HG03575 (cell line): Measurements from ENCODE around the gene PTGDS.

Experiments
- ATAC-seq: cut with Tn5 transposase; IDR thresholded peaks from one replicate; pipeline ENCODE4 v1.9.1; 2021; ENCODE audit not compliant: unreplicated experiment, insufficient number of reproducible peaks, low FRiP score; ENCODE audit errors: extremely low read depth

PTGDS gene

GRCh38 chr9:137014776-137015539 is 37.7 kb downstream of the PTGDS start:
- ATAC-seq: no peak

DNA sequence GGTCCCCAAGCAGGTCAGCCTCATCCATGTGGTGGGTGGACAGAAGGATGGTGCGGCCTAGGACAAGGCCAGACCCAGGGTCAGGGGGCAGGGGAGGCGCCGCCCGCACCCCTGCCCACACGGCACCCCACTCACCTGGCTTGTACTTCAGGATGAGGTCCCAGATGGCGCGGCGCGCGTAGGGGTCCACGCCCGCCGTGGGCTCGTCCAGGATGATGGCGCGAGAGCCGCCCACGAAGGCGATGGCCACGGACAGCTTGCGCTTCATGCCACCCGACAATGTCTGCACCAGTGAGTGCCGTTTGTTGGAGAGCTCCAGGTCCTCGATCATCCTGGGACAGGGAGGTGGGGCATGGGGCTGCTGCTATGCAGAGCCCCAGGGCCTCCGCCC is 38.2 kb downstream of the PTGDS start:
- ATAC-seq: no peak

DNA sequence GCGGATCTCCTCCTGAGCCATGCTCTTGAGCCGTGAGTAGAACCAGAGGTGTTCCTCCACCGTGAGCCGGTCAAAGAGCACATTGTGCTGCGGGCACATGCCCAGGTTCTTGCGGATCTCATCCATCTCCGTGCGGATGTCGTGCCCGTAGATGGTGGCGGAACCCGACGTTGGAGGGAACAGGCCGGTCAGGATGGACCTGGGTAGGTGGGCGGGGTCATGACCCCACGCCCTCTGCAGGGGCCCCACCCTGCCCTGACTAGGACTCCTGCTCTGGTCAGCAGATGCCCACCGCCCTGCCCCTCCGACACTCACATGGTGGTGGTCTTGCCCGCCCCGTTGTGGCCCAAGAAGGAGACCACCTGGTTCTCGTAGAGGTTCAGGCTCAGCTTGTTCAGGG is 38.7 kb downstream of the PTGDS start:
- ATAC-seq: no peak

GRCh38 chr9:137016436-137016835 is 39.1 kb downstream of the PTGDS start:
- no peak for ATAC-seq

DNA sequence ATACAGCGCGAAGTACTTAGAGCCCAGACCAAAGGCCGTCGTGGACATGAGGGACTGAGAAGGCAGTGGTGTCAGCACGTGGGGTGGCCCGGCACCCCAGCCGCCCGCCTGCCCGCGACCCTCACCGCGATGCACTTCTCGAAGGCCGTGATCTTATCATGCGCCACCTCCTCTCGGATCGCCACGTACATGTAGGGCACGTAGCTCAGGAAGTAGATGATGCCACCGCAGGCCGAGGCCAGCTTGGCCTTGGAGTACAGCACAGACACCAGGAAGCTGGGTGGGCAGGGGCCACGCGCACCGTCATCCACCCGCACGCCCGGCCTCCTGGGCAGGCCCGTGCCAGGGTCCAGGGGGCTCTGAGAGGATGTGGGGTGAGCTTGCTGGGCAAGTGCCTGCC is 39.8 kb downstream of the PTGDS start:
- no peak for ATAC-seq

DNA sequence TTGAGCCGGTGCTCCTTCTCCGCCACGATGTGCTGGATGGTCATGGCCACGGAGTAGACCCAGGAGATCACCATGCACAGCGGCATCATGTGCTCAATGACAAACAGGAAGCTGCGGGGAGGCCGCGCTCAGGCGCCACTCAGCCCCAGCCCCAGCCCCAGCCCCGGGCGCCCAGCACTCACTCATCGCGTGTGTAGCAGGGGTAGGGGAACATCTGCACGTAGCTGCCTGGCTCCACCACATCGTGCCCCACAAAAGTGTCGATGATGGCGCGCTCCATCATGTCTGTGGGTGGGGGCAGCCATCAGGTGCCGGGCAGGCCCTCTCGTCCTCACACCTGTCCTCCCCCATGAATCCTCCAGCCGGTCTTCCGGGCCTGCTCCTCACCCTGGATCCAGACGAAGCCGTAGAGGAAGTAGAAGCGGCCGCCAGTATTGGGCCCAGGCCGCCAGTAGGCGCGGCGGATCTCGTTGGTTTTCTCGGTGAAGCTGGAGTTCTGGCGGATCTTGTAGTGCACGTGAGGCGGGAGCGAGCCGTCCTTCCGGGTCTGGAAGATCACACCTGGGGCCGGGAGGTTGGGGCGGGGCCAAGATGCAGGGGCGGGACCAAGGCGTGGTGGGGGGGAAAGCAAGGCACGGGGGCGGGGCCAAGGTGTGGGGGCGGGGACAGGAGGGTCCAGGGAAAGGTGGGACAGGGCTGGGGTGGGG is 40.6 kb downstream of the PTGDS start:
- no peak for ATAC-seq

DNA sequence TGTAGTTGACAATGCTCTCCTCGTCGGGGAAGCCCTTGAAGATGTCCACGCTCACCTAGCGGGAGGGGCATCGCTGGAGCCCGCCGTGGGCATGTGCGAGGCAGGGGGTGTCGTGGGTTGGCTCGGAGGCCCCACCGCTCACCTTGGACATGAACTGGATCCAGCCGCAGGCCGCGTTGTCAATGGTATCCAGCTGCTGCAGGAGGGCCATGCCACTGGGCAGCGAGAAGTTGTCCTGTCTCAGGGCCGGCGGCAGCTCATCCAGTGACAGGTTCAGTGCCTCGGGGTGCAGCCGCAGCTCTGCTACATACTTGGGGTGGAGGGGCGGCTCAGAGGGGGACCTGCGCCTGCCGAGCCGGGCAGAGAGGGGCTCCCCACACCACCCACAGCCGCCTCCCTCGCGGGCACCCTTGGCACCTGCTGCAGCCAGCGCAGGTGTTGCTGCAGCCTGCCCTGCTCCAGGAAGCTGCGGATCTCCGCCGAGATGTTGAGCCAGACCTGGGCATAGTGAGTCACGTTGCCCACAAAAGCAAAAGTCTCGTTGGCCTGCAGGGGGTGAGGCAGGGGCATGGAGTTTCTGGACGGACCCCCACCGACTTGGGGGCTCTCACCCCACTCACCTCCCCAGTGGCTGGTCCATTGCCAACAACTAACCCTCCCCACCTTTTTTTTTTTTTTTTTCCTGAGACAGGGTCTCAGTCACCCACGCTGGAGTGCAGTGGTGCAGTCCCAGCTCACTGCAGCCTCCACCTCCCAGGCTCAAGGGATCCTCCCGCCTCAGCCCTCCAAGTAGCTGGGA is 41.7 kb downstream of the PTGDS start:
- no peak for ATAC-seq

DNA sequence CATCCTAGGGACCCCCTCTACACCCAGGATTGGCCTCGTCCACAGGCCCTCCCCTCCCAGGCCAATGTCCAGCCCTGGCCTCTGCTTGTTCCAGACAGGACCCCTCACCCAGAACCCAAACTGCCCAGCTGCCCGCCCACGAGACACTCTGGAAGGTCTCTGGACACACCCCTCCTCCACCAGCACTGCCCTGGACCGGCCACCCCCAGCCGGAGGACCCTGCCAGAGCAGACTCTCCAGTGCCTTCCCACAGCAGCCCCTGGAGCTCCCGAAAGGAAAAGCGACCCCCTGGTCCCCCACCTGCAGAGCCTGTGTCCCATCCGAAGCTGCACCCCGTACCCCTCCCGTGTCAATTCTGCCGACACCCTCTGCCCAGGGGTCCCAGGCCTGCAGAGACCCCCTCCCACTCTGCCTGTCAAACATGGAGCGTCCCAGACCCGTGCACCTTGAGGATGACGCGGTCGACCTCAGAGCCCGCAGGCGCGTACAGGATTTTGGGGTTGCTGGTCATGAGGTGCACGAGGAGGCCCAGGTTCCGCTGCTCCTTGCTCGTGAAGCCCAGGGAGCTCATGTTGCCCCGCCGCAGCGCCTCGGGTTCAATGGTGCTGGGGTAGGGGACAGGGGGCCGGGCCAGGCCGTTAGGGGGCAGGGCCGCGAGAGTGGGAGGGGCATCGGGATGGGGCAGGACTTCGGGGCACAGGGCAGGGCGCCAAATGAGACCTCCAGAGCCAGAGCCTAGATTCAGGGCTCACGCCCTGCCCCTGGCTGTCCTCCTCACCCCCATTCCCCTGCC is 42.8 kb downstream of the PTGDS start:
- no peak for ATAC-seq

DNA sequence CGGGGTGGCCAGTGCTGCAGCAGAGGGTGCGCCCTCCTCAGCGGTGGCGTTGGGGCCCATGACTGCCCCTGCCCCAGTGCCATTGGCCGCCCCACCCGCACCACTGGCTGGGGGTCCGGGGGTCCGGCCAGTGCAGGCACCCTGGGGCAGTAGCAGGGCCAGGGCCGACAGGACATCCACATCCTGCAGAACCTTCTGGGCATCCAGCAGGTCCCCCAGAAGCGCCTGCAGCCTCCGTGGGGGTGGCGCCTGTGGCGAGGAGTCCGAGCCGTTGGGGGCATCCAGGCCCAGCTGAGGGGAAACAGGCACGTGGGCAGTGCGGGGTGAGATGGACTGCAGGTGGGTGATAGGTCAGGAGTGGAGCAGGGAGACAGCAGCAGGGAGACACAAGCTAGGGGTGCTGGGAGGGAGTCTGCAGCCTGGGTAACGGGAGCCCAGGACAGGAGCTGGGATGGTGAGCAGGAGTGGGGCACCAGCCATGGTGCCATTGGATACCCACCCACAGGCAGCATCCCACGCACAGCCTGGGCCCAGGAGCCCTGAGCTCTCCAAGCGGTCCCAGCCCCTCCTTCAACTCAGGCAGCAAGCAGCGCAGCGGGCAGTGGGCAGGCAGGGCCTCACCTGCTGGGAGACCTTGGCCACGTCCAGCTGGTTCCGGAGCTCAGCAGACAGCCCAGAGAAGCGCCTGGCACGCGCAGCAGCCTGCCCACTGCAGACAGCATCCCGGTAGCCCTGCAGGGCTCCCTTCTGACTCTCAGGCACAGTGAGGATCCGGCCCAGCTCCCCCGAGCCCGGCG is 43.7 kb downstream of the PTGDS start:
- no peak for ATAC-seq

- ATAC-seq: no peak
Measured at GRCh38 chr9:137021568-137021978, 44.3 kb downstream of the PTGDS start.

- ATAC-seq: no peak
Measured at GRCh38 chr9:137021979-137022661, 44.8 kb downstream of the PTGDS start.

GRCh38 chr9:137022662-137023008 is 45.3 kb downstream of the PTGDS start:
- no peak for ATAC-seq

GRCh38 chr9:137023157-137023556 is 45.9 kb downstream of the PTGDS start:
- no peak for ATAC-seq

- ATAC-seq: no peak
Measured at GRCh38 chr9:137023583-137023991, 46.3 kb downstream of the PTGDS start.

GRCh38 chr9:137025517-137025966 is 48.2 kb downstream of the PTGDS start:
- no peak for ATAC-seq

DNA sequence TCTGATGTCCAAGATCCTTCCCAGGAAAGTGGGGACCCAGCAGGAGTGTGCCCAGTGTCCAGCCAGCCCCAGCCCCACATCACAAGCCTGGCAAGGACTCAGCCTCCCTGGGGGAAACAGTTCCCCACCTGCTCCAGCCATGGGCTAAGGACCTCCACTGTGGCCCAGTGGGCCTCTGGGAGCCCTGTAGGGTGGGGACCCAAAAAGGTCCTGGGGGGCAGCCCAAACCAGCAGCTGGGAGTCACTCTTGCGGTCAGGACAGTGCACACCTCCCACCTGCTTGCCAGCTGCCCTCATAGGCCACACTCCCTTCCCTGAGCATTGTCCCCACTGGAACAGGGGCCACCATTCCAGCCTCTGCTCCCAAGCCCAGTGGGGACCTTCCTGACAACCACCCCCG is 49.1 kb downstream of the PTGDS start:
- no peak for ATAC-seq

DNA sequence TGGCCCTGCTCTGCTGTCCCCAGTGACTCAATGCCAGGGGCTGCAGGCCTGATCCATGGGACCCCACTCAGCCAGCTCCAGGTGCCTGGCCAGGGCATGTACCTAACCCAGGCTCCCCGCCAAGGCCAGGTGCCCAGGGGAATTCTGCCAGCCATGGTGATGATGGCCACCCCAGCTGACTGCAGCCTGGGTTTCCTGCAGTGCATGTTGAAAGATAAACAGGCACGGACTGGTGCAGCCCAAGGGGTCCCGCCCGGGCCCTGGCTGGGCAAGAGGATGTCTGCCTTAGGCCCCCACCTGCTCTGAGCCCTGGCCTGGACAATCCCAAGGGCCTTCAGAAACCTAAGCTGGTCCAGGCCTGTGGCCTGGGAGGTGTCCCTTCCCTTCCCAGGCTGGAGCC is 49.5 kb downstream of the PTGDS start:
- ATAC-seq: no peak
